ENCODE measurements around the gene SPATC1L.

Gene SPATC1L

GRCh38 chr21:46191257-46191685, 7.0 kb upstream of the SPATC1L start:
- CTCF ChIA-PET = interaction anchor here (1.3 kb wide), 1 partner anchor 38 kb away, joined by 3 read pairs; no protein-coding TSS in a partner anchor
- POLR2A ChIA-PET = interaction anchor here (1.8 kb wide), 1 partner anchor 48 kb away, joined by 4 read pairs; no protein-coding TSS in a partner anchor
- TF ChIP-seq ZNF384 (IDR thresholded peaks at IDR 0.05) (no peak), SUZ12 (IDR thresholded peaks at IDR 0.05) (no peak), BHLHE40 (IDR thresholded peaks at IDR 0.05; ENCODE audit: borderline replicate concordance) (no peak)
- no peak for DNase-seq (ENCODE audit: extremely low spot score)

- POLR2A ChIA-PET = interaction anchor here (1.8 kb wide), 1 partner anchor 47 kb away, joined by 4 read pairs; no protein-coding TSS in a partner anchor
- no peak for DNase-seq (ENCODE audit: extremely low spot score)
- no peak for TF ChIP-seq ARNT (IDR thresholded peaks at IDR 0.05)
- TF ChIP-seq HDGF (IDR thresholded peaks at IDR 0.05; ENCODE audit: borderline replicate concordance) = no peak
- no peak for TF ChIP-seq TARDBP (IDR thresholded peaks at IDR 0.05)
- TF ChIP-seq SP1 (IDR thresholded peaks at IDR 0.05) = no peak
- no peak for TF ChIP-seq CTBP1 (IDR thresholded peaks at IDR 0.05; ENCODE audit: borderline replicate concordance)
- no peak for TF ChIP-seq BHLHE40 (IDR thresholded peaks at IDR 0.05; ENCODE audit: borderline replicate concordance)
- TF ChIP-seq PKNOX1 (IDR thresholded peaks at IDR 0.05) = no peak
- no peak for TF ChIP-seq FOXA1 (IDR thresholded peaks at IDR 0.05)
- TF ChIP-seq L3MBTL2 (conservative IDR thresholded peaks at IDR 0.05) = no peak
- TF ChIP-seq LEF1 (IDR thresholded peaks at IDR 0.05; ENCODE audit: borderline replicate concordance) = no peak
- no peak for TF ChIP-seq FOXM1 (IDR thresholded peaks at IDR 0.05; ENCODE audit: borderline replicate concordance)
- TF ChIP-seq NFRKB (IDR thresholded peaks at IDR 0.05) = no peak
- CTCF ChIA-PET = interaction anchor here (1.3 kb wide), 1 partner anchor 37 kb away, joined by 3 read pairs; no protein-coding TSS in a partner anchor
Measured at GRCh38 chr21:46190491-46191131, 6.4 kb upstream of the SPATC1L start.

- TF ChIP-seq LEF1 (IDR thresholded peaks at IDR 0.05; ENCODE audit: borderline replicate concordance) (no peak), FOXM1 (IDR thresholded peaks at IDR 0.05; ENCODE audit: borderline replicate concordance) (no peak), CTBP1 (IDR thresholded peaks at IDR 0.05; ENCODE audit: borderline replicate concordance) (no peak), PKNOX1 (IDR thresholded peaks at IDR 0.05) (no peak), BHLHE40 (IDR thresholded peaks at IDR 0.05; ENCODE audit: borderline replicate concordance) (no peak), FOXA1 (IDR thresholded peaks at IDR 0.05) (no peak), NFRKB (IDR thresholded peaks at IDR 0.05) (no peak), TARDBP (IDR thresholded peaks at IDR 0.05) (no peak), SUZ12 (IDR thresholded peaks at IDR 0.05) (no peak), L3MBTL2 (conservative IDR thresholded peaks at IDR 0.05) (no peak), ZNF384 (IDR thresholded peaks at IDR 0.05) (no peak), ARNT (IDR thresholded peaks at IDR 0.05) (no peak), SP1 (IDR thresholded peaks at IDR 0.05) (no peak), HDGF (IDR thresholded peaks at IDR 0.05; ENCODE audit: borderline replicate concordance) (no peak), ELF4 (IDR thresholded peaks at IDR 0.05) (no peak), FOXK2 (IDR thresholded peaks at IDR 0.05) (no peak)
- no peak for DNase-seq (ENCODE audit: extremely low spot score)
- CTCF ChIA-PET = interaction anchor here (1.3 kb wide), 1 partner anchor 37 kb away, joined by 3 read pairs; no protein-coding TSS in a partner anchor
- POLR2A ChIA-PET = no interaction called here
Measured at GRCh38 chr21:46189959-46190490, 5.8 kb upstream of the SPATC1L start.

- ChIA-PET POLR2A (no interaction called here), CTCF (no interaction called here)
- TF ChIP-seq FOXK2 (IDR thresholded peaks at IDR 0.05) = no peak
- TF ChIP-seq L3MBTL2 (conservative IDR thresholded peaks at IDR 0.05) = no peak
- no peak for TF ChIP-seq CTBP1 (IDR thresholded peaks at IDR 0.05; ENCODE audit: borderline replicate concordance)
- DNase-seq (ENCODE audit: extremely low spot score) = no peak
Measured at GRCh38 chr21:46189213-46189958, 5.1 kb upstream of the SPATC1L start.

- no peak for DNase-seq (ENCODE audit: extremely low spot score)
- TF ChIP-seq FOXA1 (IDR thresholded peaks at IDR 0.05) = no peak
- ChIA-PET CTCF (no interaction called here), POLR2A (no interaction called here)
Measured at GRCh38 chr21:46188226-46189212, 4.3 kb upstream of the SPATC1L start.

GRCh38 chr21:46187814-46188213, 3.6 kb upstream of the SPATC1L start:
- TF ChIP-seq BHLHE40 (IDR thresholded peaks at IDR 0.05; ENCODE audit: borderline replicate concordance) = no peak
- TF ChIP-seq PKNOX1 (IDR thresholded peaks at IDR 0.05) = no peak
- TF ChIP-seq CTBP1 (IDR thresholded peaks at IDR 0.05; ENCODE audit: borderline replicate concordance) = no peak
- no peak for TF ChIP-seq FOXM1 (IDR thresholded peaks at IDR 0.05; ENCODE audit: borderline replicate concordance)
- TF ChIP-seq FOXK2 (IDR thresholded peaks at IDR 0.05) = no peak
- TF ChIP-seq FOXA1 (IDR thresholded peaks at IDR 0.05) = no peak
- no peak for TF ChIP-seq ZNF384 (IDR thresholded peaks at IDR 0.05)
- no peak for TF ChIP-seq ARNT (IDR thresholded peaks at IDR 0.05)
- TF ChIP-seq SP1 (IDR thresholded peaks at IDR 0.05) = no peak
- TF ChIP-seq LEF1 (IDR thresholded peaks at IDR 0.05; ENCODE audit: borderline replicate concordance) = no peak
- no peak for TF ChIP-seq NFRKB (IDR thresholded peaks at IDR 0.05)
- no peak for TF ChIP-seq SUZ12 (IDR thresholded peaks at IDR 0.05)
- TF ChIP-seq L3MBTL2 (conservative IDR thresholded peaks at IDR 0.05) = no peak
- no peak for TF ChIP-seq TARDBP (IDR thresholded peaks at IDR 0.05)
- TF ChIP-seq ELF4 (IDR thresholded peaks at IDR 0.05) = no peak
- TF ChIP-seq HDGF (IDR thresholded peaks at IDR 0.05; ENCODE audit: borderline replicate concordance) = no peak
- ChIA-PET CTCF (no interaction called here), POLR2A (no interaction called here)
- DNase-seq (ENCODE audit: extremely low spot score) = no peak

All from HEK293T (cell line).